ENCODE data around the gene JAZF1. TPM values are rescaled to one million over a fixed set of nuclear protein-coding genes. Genes with fewer than 3 reads are reported as not detected.
"Not testable (repeated sequence)": the region's sequence is repeated elsewhere in the genome, so short reads cannot be mapped to it uniquely, and the experiment has no call there.

Gene JAZF1
- total and polyA plus RNA-seq, 2 experiments from 2014 or later = 13.8 to 19.6 TPM

DNA sequence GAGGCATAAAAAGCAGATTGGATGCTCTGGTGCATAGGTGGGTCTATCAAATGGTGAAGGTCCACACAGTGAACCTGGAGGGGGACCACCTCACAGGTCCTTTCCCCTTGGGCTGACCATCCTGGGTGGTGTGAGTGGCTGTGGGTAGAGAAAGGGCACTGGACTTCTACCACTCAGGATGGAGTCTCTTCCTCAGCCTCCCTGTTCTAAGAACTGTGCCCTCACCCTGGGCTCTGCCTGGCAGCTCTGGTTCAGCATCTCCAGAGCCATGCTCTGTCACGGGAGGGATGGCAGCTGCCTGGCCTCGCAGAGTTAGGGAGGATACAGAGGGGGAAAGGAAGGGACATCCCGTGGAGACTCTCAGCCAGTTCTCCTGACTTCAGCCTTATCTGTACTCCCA lies 318.8 kb downstream of the JAZF1 start:
- Histone ChIP-seq H3K27ac (no peak overlapping the region), H3K9me3 (ENCODE audit: low read depth) (no peaks in the 10 kb centered on the region), H3K4me3 (no peak overlapping the region), H3K27me3 (replicated peaks; ENCODE audit: insufficient read depth) (no peaks in the 10 kb centered on the region), H3F3A (ENCODE audit: insufficient read depth) (no peaks in the 10 kb centered on the region), H3K4me2 (ENCODE audit: unreplicated experiment) (no peak overlapping the region), H3K79me2 (ENCODE audit: insufficient read depth) (no peaks in the 10 kb centered on the region), H3K4me1 (ENCODE audit: insufficient read depth) (no peaks in the 10 kb centered on the region), H3K9me2 (ENCODE audit: insufficient read depth) (no peaks in the 10 kb centered on the region), H3K36me3 (ENCODE audit: low read depth) (no peaks in the 10 kb centered on the region), H4K20me1 (ENCODE audit: insufficient read depth) (no peaks in the 10 kb centered on the region), H2AFZ (no peak overlapping the region), H3K9ac (no peak overlapping the region)
- DNase-seq = no peak
- in situ Hi-C loops (cut with MboI) = no loop called here
- WGBS, 2 experiments (ENCODE audit: low coverage in 1 of 2, low lambda C conversion rate in 2 of 2, missing lambda C conversion rate in 2 of 2) = 71 to 74% methylated on average over 3 of the region's 3 CpGs
- TF ChIP-seq EZH2 (IDR thresholded peaks at IDR 0.05; ENCODE audit: insufficient read depth, poor library complexity, severe bottlenecking) (no peak), EZH2phosphoT487 (IDR thresholded peaks at IDR 0.05; ENCODE audit: insufficient read depth, low read depth) (no peak)

- Histone ChIP-seq H3K4me1 (ENCODE audit: insufficient read depth) (no peaks in the 10 kb centered on the region), H3K36me3 (ENCODE audit: low read depth) (peaks cover 2% of the 10 kb centered on the region; the same call in 1 of the 2 replicates), H3K27ac (no peak overlapping the region), H3F3A (ENCODE audit: insufficient read depth) (no peaks in the 10 kb centered on the region), H3K9me3 (ENCODE audit: low read depth) (no peaks in the 10 kb centered on the region), H3K79me2 (ENCODE audit: insufficient read depth) (no peaks in the 10 kb centered on the region), H2AFZ (no peak overlapping the region), H3K9ac (no peak overlapping the region), H3K9me2 (ENCODE audit: insufficient read depth) (no peaks in the 10 kb centered on the region), H3K27me3 (replicated peaks; ENCODE audit: insufficient read depth) (no peaks in the 10 kb centered on the region), H3K4me3 (no peak overlapping the region), H3K4me2 (ENCODE audit: unreplicated experiment) (no peak overlapping the region), H4K20me1 (ENCODE audit: insufficient read depth) (no peaks in the 10 kb centered on the region)
- in situ Hi-C loops (cut with MboI) = no loop called here
- 89% methylated on average over 6 of the region's 6 CpGs for WGBS, 2 experiments (ENCODE audit: low coverage in 1 of 2, low lambda C conversion rate in 2 of 2, missing lambda C conversion rate in 2 of 2)
- no peak for DNase-seq
- no peak for TF ChIP-seq EZH2 (IDR thresholded peaks at IDR 0.05; ENCODE audit: insufficient read depth, poor library complexity, severe bottlenecking)
- no peak for TF ChIP-seq EZH2phosphoT487 (IDR thresholded peaks at IDR 0.05; ENCODE audit: insufficient read depth, low read depth)
Measured at GRCh38 chr7:27860800-27861199, 319.8 kb downstream of the JAZF1 start.

DNA sequence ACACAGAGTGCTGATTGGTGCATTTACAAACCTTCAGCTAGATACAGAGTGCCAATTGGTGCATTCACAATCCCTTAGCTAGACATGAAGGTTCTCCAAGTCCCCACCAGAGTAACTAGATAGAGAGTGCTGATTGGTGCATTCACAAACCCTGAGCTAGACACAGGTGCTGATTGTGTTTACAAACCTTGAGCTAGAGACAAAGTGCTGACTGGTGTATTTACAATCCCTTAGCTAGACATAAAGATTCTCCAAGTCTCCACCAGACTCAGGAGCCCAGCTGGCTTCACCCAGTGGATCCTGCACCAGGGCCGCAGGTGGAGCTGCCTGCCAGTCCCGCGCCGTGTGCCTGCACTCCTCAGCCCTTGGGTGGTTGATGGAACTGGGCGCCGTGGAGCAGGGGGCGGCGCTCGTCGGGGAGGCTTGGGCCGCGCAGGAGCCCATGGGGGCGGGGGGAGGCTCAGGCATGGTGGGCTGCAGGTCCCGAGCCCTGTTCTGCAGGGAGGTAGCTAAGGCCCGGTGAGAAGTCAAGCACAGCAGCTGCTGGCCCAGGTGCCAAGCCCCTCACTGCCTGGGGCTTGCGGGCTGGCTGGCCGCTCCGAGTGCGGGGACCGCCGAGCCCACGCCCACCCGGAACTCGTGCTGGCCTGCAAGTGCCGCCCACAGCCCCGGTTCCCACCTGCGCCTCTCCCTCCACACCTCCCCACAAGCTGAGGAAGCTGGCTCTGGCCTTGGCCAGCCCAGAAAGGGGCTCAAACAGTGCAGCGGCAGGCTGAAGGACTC lies 323.7 kb downstream of the JAZF1 start:
- in situ Hi-C loops (cut with MboI); H3K9me3 ChIP-seq (ENCODE audit: low read depth); H3K4me2 ChIP-seq (ENCODE audit: unreplicated experiment); DNase-seq; H2AFZ ChIP-seq; H3K9me2 ChIP-seq (ENCODE audit: insufficient read depth); H3K27me3 ChIP-seq (replicated peaks; ENCODE audit: insufficient read depth); H3F3A ChIP-seq (ENCODE audit: insufficient read depth); H3K9ac ChIP-seq; H3K4me3 ChIP-seq; H3K27ac ChIP-seq; H3K4me1 ChIP-seq (ENCODE audit: insufficient read depth); H4K20me1 ChIP-seq (ENCODE audit: insufficient read depth); H3K36me3 ChIP-seq (ENCODE audit: low read depth); H3K79me2 ChIP-seq (ENCODE audit: insufficient read depth): not testable (repeated sequence)
- WGBS, 2 experiments (ENCODE audit: low coverage in 1 of 2, low lambda C conversion rate in 2 of 2, missing lambda C conversion rate in 2 of 2) = 97 to 100% methylated on average over 15 to 17 of the region's 28 CpGs

- no peaks in the 10 kb centered on the region for H3K36me3 ChIP-seq (ENCODE audit: low read depth)
- 94 to 98% methylated on average over 5 of the region's 5 CpGs for WGBS, 2 experiments (ENCODE audit: low coverage in 1 of 2, low lambda C conversion rate in 2 of 2, missing lambda C conversion rate in 2 of 2)
- H3K4me2 ChIP-seq (ENCODE audit: unreplicated experiment) = no peak overlapping the region
Measured at GRCh38 chr7:27850531-27850930, 330.1 kb downstream of the JAZF1 start.

More at GRCh38 chr7:27850531-27850930, 330.1 kb downstream of the JAZF1 start:
- no peak overlapping the region for H2AFZ ChIP-seq
- no peak overlapping the region for H3K27ac ChIP-seq
- H3K4me1 ChIP-seq (ENCODE audit: insufficient read depth) = no peaks in the 10 kb centered on the region
- no peaks in the 10 kb centered on the region for H3K27me3 ChIP-seq (replicated peaks; ENCODE audit: insufficient read depth)
- H4K20me1 ChIP-seq (ENCODE audit: insufficient read depth) = no peaks in the 10 kb centered on the region
- no peak for TF ChIP-seq EZH2phosphoT487 (IDR thresholded peaks at IDR 0.05; ENCODE audit: insufficient read depth, low read depth)
- no peak for TF ChIP-seq EZH2 (IDR thresholded peaks at IDR 0.05; ENCODE audit: insufficient read depth, poor library complexity, severe bottlenecking)
- no peak overlapping the region for H3K9ac ChIP-seq
- H3K9me2 ChIP-seq (ENCODE audit: insufficient read depth) = no peaks in the 10 kb centered on the region
- H3K79me2 ChIP-seq (ENCODE audit: insufficient read depth) = no peaks in the 10 kb centered on the region
- in situ Hi-C loops (cut with MboI) = no loop called here
- no peak for DNase-seq
- H3F3A ChIP-seq (ENCODE audit: insufficient read depth) = no peaks in the 10 kb centered on the region
- H3K4me3 ChIP-seq = no peak overlapping the region
- peaks cover 4% of the 10 kb centered on the region for H3K9me3 ChIP-seq (ENCODE audit: low read depth)

All from GM23248 (cell line).